Gastrocnemius medialis (tissue), 4 donors: ENCODE data around the gene ANP32D. TPM values are rescaled to one million over a fixed set of nuclear protein-coding genes. Genes with fewer than 3 reads are reported as not detected.
"Not testable (repeated sequence)": the region's sequence is repeated elsewhere in the genome, so short reads cannot be mapped to it uniquely, and the experiment has no call there.

Source experiments
- ATAC-seq, 2 donors: fragments of 150-250 bp; one replicate each; pipeline ENCODE4 v1.9.1; 2016
- DNase-seq, 2 donors: peaks; one replicate each; pipeline ENCODE4 v3.0.0-alpha.2; 2019
- H3K27ac ChIP-seq, 4 donors: fragments of 200-600 bp; sonication (generic); 1 replicate in 1 of 4; 2 replicates in 3 of 4; pipeline ENCODE4 v1.5.1; 2016 to 2018; ENCODE audit warnings: mild to moderate bottlenecking in 2 of 4, moderate library complexity in 1 of 4
- H3K27me3 ChIP-seq, 3 donors: fragments of 200-600 bp; sonication (generic) in 2 of 3; 1 replicate in 1 of 3; 2 replicates in 2 of 3; pipeline versions ENCODE4 v1.5.1 to v1.6.0; 2016 to 2019; ENCODE audit warnings: mild to moderate bottlenecking in 1 of 3, moderate library complexity in 1 of 3
- H3K36me3 ChIP-seq, 2 donors: fragments of 200-600 bp; sonication (generic) in 1 of 2; one replicate each; pipeline ENCODE4 v1.5.1; 2017 to 2018
- H3K4me1 ChIP-seq, 2 donors: fragments of 200-600 bp; sonication (generic) in 1 of 2; one replicate each; pipeline ENCODE4 v1.5.1; 2016 to 2017; ENCODE audit warnings: mild to moderate bottlenecking in 2 of 2
- H3K4me3 ChIP-seq, 4 donors: fragments of 200-600 bp; sonication (generic) in 3 of 4; 1 replicate in 1 of 4; 2 replicates in 3 of 4; pipeline ENCODE4 v1.5.1; 2016 to 2019; ENCODE audit warnings: mild to moderate bottlenecking in 2 of 4
- H3K9me3 ChIP-seq, 3 donors: fragments of 200-600 bp; sonication (generic) in 2 of 3; 1 replicate in 1 of 3; 2 replicates in 2 of 3; pipeline ENCODE4 v1.5.1; 2016 to 2019
- POLR2A ChIP-seq, 2 donors: fragments of 450-650 bp; IDR thresholded peaks; one replicate each; pipeline ENCODE4 v1.6.1; 2017; ENCODE audit warnings: antibody characterized with exemption in 2 of 2, mild to moderate bottlenecking in 2 of 2, moderate library complexity in 2 of 2
- in situ Hi-C, 4 donors: fragments of 200-750 bp; cut with MboI; loops; one replicate each; pipeline versions ENCODE4 v1.15.0 to v1.8.0; 2017; ENCODE audit warnings: low sequenced_read_pairs in 4 of 4
- intact Hi-C: fragments of 100-400 bp; cut with DNase I; formaldehyde crosslinking; loops from one replicate; pipeline ENCODE4 v1.15.1; 2023; ENCODE audit warnings: low total_unique reads
- total RNA-seq, 4 donors: library from RNA; depleted of rRNA; stranded (reverse); fragments of >200 nt; gene quantifications; one replicate each; pipeline versions ENCODE4 v1.1.0 to v1.2.3, GENCODE V29; 2016
- TF ChIP-seq, protein P1 (sequence below), 5 experiments: fragments of 450-650 bp in 3 of 5; fragments of 200-600 bp in 2 of 5; sonication (generic) in 2 of 5; IDR thresholded peaks in 4 of 5; conservative IDR thresholded peaks in 1 of 5; 1 replicate in 4 of 5; 2 replicates in 1 of 5; pipeline ENCODE4 v1.5.1; 2016 to 2019; ENCODE audit warnings: antibody characterized with exemption in 5 of 5, mild to moderate bottlenecking in 3 of 5, moderate library complexity in 3 of 5

Gene ANP32D
- total RNA-seq, 4 donors from 2014 or later = not detected

DNA sequence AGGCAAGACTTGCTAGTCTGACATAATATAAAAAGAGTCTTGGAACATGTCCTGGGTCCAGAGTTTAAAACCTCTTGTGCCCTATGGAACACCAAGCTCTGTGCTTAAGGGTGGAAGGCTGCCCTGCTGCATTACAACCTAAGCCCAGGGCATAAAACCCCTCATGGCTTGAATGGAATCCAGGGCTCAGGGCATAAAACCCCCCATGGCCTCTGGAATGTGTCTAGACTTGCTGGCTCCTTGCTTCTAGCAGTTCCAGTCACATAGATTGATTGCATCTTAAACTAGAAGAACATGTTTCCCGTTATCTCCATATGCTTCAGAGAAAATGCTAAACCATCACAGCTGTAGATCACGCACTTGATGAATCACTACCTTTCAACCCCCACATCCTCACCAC is 34.5 kb downstream of the ANP32D start:
- H3K27ac ChIP-seq, H3K9me3 ChIP-seq, ATAC-seq, H3K27me3 ChIP-seq, intact Hi-C loops, H3K4me1 ChIP-seq, DNase-seq, H3K4me3 ChIP-seq, in situ Hi-C loops, H3K36me3 ChIP-seq: not testable (repeated sequence)

DNA sequence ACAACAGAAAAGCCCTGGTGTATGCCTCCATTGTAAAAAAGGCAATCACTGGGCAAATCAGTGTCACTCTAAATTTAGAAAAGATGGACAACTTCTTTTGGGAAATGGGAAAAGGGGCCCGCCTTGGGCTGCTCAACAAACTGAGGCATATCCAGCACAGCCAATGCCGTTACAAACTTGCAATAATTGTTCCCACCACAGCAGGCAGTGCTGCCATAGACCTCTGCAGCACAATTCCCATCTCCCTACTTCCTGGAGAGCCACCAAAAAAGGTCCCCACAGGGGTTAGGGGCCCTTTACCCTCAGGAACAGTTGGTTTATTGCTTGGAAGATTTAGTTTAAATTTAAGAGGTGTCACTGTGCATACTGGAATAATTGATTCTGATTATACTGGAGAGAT is 36.6 kb downstream of the ANP32D start:
- Histone ChIP-seq H3K4me3 (no peak overlapping the region), H3K36me3 (no peaks in the 10 kb centered on the region), H3K27me3 (no peaks in the 10 kb centered on the region), H3K9me3 (no peaks in the 10 kb centered on the region), H3K4me1 (no peaks in the 10 kb centered on the region), H3K27ac (no peak overlapping the region)
- DNase-seq = no peak
- in situ Hi-C loops (no loop called here), intact Hi-C loops (no loop called here)
- no peak for ATAC-seq
- TF ChIP-seq, protein P1, sequence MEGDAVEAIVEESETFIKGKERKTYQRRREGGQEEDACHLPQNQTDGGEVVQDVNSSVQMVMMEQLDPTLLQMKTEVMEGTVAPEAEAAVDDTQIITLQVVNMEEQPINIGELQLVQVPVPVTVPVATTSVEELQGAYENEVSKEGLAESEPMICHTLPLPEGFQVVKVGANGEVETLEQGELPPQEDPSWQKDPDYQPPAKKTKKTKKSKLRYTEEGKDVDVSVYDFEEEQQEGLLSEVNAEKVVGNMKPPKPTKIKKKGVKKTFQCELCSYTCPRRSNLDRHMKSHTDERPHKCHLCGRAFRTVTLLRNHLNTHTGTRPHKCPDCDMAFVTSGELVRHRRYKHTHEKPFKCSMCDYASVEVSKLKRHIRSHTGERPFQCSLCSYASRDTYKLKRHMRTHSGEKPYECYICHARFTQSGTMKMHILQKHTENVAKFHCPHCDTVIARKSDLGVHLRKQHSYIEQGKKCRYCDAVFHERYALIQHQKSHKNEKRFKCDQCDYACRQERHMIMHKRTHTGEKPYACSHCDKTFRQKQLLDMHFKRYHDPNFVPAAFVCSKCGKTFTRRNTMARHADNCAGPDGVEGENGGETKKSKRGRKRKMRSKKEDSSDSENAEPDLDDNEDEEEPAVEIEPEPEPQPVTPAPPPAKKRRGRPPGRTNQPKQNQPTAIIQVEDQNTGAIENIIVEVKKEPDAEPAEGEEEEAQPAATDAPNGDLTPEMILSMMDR (IDR thresholded peaks at IDR 0.05 in 4 of 5, conservative IDR thresholded peaks at IDR 0.05 in 1 of 5) = no peak
- no peak for TF ChIP-seq POLR2A (IDR thresholded peaks at IDR 0.05)

DNA sequence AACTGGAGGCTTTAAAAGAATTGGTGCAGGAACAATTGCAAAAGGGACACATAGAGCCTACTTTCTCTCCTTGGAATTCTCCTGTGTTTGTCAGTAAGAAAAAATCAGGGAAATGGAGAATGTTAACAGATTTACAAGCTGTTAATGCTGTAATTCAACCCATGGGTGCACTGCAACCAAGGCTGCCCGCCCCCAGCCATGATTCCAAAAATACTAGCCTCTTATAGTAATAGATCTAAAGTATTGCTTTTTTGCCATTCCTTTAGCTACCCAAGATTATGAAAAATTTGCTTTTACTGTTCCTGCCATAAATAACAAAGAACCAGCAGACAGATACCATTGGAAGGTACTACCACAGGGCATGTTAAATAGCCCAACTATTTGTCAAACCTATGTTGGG is 37.8 kb downstream of the ANP32D start:
- TF ChIP-seq, protein P1 (IDR thresholded peaks at IDR 0.05 in 4 of 5, conservative IDR thresholded peaks at IDR 0.05 in 1 of 5) = no peak
- no peak for TF ChIP-seq POLR2A (IDR thresholded peaks at IDR 0.05)
- H3K36me3 ChIP-seq = no peaks in the 10 kb centered on the region

DNA sequence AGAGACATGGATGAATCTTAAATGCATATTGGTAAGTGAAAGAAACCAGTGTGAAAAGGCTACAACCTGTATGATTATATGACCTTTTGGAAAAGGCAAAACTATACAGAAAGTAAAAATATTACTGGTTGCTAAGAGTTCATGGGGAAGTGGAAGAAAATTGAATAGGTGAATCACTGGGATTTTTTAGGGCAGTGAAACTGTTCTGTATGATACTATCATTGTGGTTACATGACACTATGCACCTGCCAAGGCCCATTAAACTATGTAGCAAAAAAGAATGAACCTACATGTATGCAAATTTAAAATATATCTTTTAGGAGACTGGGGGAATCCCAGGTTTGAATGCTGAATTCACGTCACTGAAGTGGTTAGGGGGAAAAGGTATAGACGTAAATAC is 40.5 kb downstream of the ANP32D start:
- in situ Hi-C loops = no loop called here
- ATAC-seq (no peak), DNase-seq (no peak)
- Histone ChIP-seq H3K27me3 (no peaks in the 10 kb centered on the region), H3K27ac (no peak overlapping the region), H3K4me1 (no peaks in the 10 kb centered on the region), H3K9me3 (no peaks in the 10 kb centered on the region), H3K36me3 (no peaks in the 10 kb centered on the region), H3K4me3 (no peak overlapping the region)
- intact Hi-C loops = no loop called here
- TF ChIP-seq POLR2A (IDR thresholded peaks at IDR 0.05) = no peak
- TF ChIP-seq, protein P1 (IDR thresholded peaks at IDR 0.05 in 4 of 5, conservative IDR thresholded peaks at IDR 0.05 in 1 of 5) = no peak

More for the DNA sequence above, 37.8 kb downstream of the ANP32D start:
- Histone ChIP-seq H3K4me1 (no peaks in the 10 kb centered on the region), H3K27me3 (no peaks in the 10 kb centered on the region), H3K9me3 (no peaks in the 10 kb centered on the region), H3K4me3 (no peak overlapping the region), H3K27ac (no peak overlapping the region)
- DNase-seq (no peak), ATAC-seq (no peak)
- in situ Hi-C loops (no loop called here), intact Hi-C loops (no loop called here)

DNA sequence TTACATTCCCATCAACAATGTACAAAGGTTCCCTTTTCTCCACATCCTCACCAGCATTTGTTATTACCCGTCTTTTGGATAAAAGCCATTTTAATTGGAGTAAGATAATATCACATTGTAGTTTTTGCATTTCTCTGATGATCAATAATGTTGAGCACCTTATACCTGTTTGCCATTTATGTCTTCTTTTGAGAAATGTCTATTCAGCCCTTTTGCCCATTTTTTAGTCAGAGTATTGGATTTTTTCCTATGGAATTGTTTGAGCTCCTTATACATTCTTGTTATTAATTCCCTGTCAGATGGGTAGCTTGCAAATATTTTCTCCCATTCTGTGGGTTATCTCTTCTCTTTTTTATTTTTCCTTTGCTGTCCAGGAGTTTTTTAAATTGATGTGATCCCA is 42.4 kb downstream of the ANP32D start:
- intact Hi-C loops = no loop called here
- Histone ChIP-seq H3K4me3 (no peak overlapping the region), H3K27ac (no peak overlapping the region), H3K27me3 (no peaks in the 10 kb centered on the region), H3K4me1 (no peaks in the 10 kb centered on the region), H3K9me3 (no peaks in the 10 kb centered on the region), H3K36me3 (no peaks in the 10 kb centered on the region)
- no peak for DNase-seq
- TF ChIP-seq, protein P1 (IDR thresholded peaks at IDR 0.05 in 4 of 5, conservative IDR thresholded peaks at IDR 0.05 in 1 of 5) = no peak
- no peak for TF ChIP-seq POLR2A (IDR thresholded peaks at IDR 0.05)
- in situ Hi-C loops = no loop called here
- no peak for ATAC-seq

DNA sequence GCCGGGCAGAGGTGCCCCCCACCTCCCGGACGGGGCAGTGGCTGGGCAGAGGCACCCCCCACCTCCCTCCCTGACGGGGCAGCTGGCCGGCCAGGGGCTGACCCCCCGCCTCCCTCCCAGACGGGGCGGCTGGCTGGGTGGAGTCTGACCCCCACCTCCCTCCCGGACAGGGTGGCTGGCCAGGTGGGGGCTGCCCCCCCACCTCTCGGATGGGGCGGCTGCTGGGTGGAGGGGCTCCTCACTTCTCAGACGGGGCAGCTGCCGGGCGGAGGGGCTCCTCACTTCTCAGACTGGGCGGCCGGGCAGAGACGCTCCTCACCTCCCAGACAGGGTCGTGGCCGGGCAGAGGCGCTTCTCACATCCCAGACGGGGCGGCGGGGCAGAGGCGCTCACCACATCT is 48.0 kb downstream of the ANP32D start:
- H3K36me3 ChIP-seq, ATAC-seq, H3K4me3 ChIP-seq, H3K27me3 ChIP-seq, in situ Hi-C loops, intact Hi-C loops, H3K4me1 ChIP-seq, H3K9me3 ChIP-seq, H3K27ac ChIP-seq, DNase-seq: not testable (repeated sequence)
